ENCODE measurements around the gene DYNC2H1.

Gene DYNC2H1

GRCh38 chr11:103471546-103471945, 362.3 kb downstream of the DYNC2H1 start:
- no peak for DNase-seq

- DNase-seq: no peak
These were observed 367.6 kb downstream of the DYNC2H1 start for GRCh38 chr11:103476874-103477273.

- DNase-seq: no peak
These were observed 371.2 kb downstream of the DYNC2H1 start for GRCh38 chr11:103480421-103480820.

GRCh38 chr11:103483996-103484395, 374.8 kb downstream of the DYNC2H1 start:
- no peak for DNase-seq

GRCh38 chr11:103484545-103484944, 375.3 kb downstream of the DYNC2H1 start:
- no peak for DNase-seq

- no peak for DNase-seq
These were observed 377.4 kb downstream of the DYNC2H1 start for GRCh38 chr11:103486604-103487003.

GRCh38 chr11:103487113-103487512, 377.9 kb downstream of the DYNC2H1 start:
- no peak for DNase-seq

- no peak for DNase-seq
These were observed 378.8 kb downstream of the DYNC2H1 start for GRCh38 chr11:103488031-103488461.

GRCh38 chr11:103488579-103488978, 379.4 kb downstream of the DYNC2H1 start:
- no peak for DNase-seq

- DNase-seq: no peak
These were observed 382.6 kb downstream of the DYNC2H1 start for GRCh38 chr11:103491777-103492176.

- DNase-seq: no peak
These were observed 385.3 kb downstream of the DYNC2H1 start for GRCh38 chr11:103494491-103494890.

GRCh38 chr11:103497268-103497667, 388.0 kb downstream of the DYNC2H1 start:
- DNase-seq: no peak

- DNase-seq: no peak
These were observed 390.6 kb downstream of the DYNC2H1 start for GRCh38 chr11:103499710-103500340.

GRCh38 chr11:103515283-103515682, 406.1 kb downstream of the DYNC2H1 start:
- DNase-seq: no peak

GRCh38 chr11:103520792-103521191, 411.6 kb downstream of the DYNC2H1 start:
- no peak for DNase-seq

- no peak for DNase-seq
These were observed 415.8 kb downstream of the DYNC2H1 start for GRCh38 chr11:103525069-103525468.

GRCh38 chr11:103528046-103528445, 418.8 kb downstream of the DYNC2H1 start:
- DNase-seq: no peak

- no peak for DNase-seq
These were observed 419.4 kb downstream of the DYNC2H1 start for GRCh38 chr11:103528596-103528995.

- no peak for DNase-seq
These were observed 420.0 kb downstream of the DYNC2H1 start for GRCh38 chr11:103529181-103529684.

All from CD4-positive, alpha-beta T cell treated with Interleukin-17A for 4 hours (primary cell).